ENCODE results near the gene ATP5F1E.
"Not testable (repeated sequence)": the region's sequence is repeated elsewhere in the genome, so short reads cannot be mapped to it uniquely, and the experiment has no call there.

ATP5F1E gene

DNA sequence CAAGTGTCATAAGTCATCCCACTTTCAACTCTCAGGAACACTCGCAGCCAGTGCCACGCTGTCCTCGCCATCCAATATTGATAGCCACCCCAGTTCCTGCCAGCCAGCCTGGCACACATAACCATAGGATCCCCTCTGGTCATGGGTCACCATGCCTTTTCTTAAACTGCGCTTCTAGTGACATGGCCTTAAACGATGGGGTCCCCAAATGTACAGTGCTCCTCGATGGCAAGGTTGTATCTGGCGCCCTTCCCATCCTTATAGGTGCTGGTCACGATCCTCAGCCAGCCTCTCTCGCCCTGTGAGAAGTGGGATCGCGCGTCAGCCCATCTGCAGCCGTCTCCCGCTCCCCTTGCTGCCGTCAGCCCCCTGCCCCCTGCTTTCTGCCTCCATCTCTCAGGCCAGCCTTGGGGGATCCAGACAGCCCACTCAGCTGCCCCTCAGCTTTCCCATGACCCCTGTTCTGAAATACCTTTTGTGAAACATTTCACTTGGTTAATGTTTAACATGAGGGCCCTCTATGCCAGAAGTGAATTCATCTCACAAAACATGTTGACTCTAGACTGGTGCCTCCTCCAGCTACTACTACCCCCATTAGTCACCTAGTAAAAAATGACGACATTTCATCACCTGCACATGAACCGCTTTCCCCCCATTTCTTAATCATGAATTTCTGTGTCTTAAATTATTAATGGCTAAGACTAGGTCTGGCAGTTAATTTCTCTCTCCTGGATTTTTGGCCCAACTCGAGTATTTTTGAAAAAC is 36.5 kb downstream of the ATP5F1E start:
- H3K27me3 Mint-ChIP-seq = no peaks in the 10 kb centered on the region
- H3K4me1 Mint-ChIP-seq = peaks cover 9% of the 10 kb centered on the region
- ATAC-seq (no peak), DNase-seq (no peak)
- no peaks in the 10 kb centered on the region for H3K9me3 Mint-ChIP-seq
- H3K27ac Mint-ChIP-seq = peak overlapping the region in 1 of 2 donors; percentile 86
- H3K4me3 Mint-ChIP-seq = no peak overlapping the region

DNA sequence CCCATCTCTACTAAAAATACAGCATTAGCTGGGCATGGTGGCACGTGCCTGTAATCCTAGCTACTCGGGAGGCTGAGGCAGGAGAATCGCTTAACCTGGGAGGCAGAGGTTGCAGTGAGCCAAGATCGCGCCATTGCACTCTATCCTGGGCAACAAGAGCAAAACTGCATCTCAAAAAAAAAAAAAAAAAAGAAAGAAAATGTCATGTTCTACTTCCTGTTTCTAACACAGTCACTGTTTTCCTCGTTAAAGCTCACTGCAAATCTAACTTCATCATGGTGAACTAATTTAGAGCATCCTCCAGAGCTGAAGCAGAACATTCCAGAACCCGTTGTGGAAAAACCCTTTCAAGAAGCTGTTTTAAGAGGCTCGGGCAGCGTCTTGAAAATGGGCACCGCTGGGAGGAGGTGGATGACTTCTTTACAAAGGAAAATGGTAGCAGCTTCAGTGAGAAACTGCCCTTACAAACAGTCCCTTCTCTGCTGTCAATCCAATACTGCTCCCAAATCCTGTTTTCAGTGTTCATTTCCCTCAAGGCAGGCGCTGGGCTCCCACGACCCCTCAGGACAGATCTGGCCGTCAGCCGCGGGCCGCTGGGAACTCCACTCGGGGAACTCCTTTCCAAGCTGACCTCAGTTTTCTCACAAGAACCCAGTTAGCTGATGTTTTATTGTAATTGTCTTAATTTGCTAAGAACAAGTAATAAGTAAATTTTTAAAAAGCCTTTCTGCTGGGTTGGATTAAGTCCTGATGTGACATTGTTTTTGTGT is 37.6 kb downstream of the ATP5F1E start:
- no peak for DNase-seq
- Mint-ChIP-seq H3K4me1 (peaks cover 9% of the 10 kb centered on the region), H3K9me3 (no peaks in the 10 kb centered on the region), H3K27ac (peak overlapping the region in 1 of 2 donors; percentile 87), H3K4me3 (no peak overlapping the region), H3K27me3 (no peaks in the 10 kb centered on the region)
- no peak for ATAC-seq

DNA sequence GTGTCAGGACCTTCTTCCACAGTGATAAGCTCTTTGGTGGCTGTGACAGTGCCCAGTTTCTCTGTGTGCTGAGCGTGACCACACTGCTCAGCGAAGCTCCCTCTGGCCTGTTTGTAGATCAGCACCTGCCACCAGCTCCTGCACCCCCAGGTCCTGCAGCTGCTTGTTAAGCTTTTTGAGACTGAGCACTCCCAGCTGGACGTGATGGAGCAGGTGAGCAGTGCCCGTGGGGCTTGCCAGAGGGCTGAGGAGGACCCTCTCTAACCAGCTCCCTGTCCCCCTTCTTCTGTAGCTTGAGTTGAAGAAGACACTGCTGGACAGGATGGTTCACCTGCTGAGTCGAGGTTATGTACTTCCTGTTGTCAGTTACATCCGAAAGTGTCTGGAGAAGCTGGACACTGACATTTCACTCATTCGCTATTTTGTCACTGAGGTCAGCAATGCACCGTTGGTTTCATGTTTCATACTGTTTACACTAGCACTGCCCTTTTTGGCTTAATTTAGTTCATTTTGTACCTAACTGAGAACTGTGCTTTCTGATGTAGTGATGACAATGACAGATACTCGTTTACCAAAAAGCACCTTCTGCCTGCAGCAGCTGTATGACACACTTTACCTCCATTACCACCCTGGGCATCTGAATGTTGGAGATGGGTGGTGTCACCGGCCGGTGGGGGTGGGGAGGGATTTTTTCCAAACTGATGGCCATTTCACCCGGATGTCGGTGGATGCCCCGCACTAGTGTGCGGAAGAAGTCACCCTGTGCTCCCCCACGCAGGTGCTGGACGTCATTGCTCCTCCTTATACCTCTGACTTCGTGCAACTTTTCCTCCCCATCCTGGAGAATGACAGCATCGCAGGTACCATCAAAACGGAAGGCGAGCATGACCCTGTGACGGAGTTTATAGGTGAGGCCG is 38.5 kb downstream of the ATP5F1E start:
- DNase-seq = no peak
- no peak for ATAC-seq
- Mint-ChIP-seq H3K4me1 (peaks cover 9% of the 10 kb centered on the region), H3K9me3 (no peaks in the 10 kb centered on the region), H3K27me3 (no peaks in the 10 kb centered on the region), H3K27ac (no peak overlapping the region), H3K4me3 (no peak overlapping the region)

DNA sequence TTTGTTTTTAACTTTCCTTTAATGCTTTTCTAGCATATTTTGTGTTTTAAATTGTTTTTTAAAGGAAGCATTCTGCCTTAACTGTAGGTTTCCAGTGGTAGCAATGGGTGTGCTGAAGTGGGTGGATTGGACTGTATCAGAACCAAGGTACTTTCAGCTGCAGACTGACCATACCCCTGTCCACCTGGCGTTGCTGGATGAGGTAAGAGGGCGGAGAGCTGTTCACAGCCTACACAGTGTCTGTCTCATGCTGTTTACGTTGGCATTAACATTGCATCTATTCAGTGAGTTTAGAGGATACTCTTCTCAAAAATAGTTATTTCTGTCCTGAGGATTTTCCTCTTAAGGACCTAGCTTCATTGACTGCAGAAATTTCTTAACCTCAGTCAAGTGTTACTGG is 39.2 kb downstream of the ATP5F1E start:
- no peaks in the 10 kb centered on the region for H3K27me3 Mint-ChIP-seq
- ATAC-seq = no peak
- H3K4me1 Mint-ChIP-seq = peaks cover 9% of the 10 kb centered on the region
- no peak overlapping the region for H3K4me3 Mint-ChIP-seq
- no peaks in the 10 kb centered on the region for H3K9me3 Mint-ChIP-seq
- peak overlapping the region in 1 of 2 donors; percentile 44 for H3K27ac Mint-ChIP-seq
- no peak for DNase-seq

DNA sequence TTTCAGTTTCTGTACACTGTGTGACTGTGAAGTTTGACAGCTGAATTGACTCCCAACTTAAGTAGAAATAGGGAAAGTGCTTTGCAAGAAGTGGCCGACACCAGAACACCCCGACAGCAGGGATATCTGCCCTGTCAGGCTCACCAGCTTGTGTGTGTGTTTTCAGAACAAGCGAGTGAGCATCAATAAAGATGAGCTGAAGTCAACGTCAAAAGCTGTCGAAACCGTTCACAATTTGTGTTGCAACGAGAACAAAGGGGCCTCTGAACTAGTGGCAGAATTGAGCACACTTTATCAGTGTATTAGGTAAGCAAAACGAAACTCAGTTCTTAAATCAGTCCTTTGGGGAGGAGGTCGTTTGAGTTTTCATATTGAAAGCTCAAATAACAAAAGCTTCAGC is 40.4 kb downstream of the ATP5F1E start:
- Mint-ChIP-seq H3K9me3 (no peaks in the 10 kb centered on the region), H3K4me1 (peaks cover 9% of the 10 kb centered on the region), H3K4me3 (no peak overlapping the region), H3K27me3 (no peaks in the 10 kb centered on the region), H3K27ac (no peak overlapping the region)
- ATAC-seq (no peak), DNase-seq (no peak)

DNA sequence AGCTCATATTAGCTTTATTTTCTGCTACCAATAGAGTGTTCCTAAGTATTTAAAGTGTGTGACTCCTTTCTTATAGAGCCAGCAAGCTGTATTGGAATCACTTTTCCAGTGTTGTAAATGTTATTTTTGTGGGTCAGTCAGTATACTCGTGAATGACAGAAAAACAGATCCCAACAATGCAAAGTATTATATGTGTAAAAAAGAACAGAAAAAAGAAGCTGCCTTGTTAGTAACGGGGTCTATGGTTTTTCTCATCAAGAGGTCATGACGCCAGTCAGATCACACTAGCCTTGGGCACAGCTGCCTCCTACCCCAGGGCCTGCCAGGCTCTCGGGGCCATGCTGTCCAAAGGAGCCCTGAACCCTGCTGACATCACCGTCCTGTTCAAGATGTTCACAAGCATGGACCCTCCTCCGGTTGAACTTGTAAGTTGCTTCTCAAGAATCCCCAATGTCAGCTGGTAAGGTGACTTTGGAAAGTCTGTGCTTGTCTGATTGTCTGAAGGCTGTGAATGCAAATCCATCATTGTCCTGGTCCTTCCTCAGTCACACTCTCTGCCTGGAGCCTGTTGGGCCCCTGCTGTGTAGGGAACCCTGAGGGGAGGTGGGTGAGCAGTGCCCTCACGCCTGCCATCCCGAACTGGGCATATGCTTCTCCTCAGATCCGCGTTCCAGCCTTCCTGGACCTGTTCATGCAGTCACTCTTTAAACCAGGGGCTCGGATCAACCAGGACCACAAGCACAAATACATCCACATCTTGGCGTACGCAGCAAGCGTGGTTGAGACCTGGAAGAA is 41.3 kb downstream of the ATP5F1E start:
- H3K9me3 Mint-ChIP-seq = no peaks in the 10 kb centered on the region
- no peaks in the 10 kb centered on the region for H3K27me3 Mint-ChIP-seq
- ATAC-seq (no peak), DNase-seq (no peak)
- H3K27ac Mint-ChIP-seq = peak overlapping the region in 1 of 2 donors; percentile 59
- peaks cover 7% of the 10 kb centered on the region for H3K4me1 Mint-ChIP-seq
- no peak overlapping the region for H3K4me3 Mint-ChIP-seq

DNA sequence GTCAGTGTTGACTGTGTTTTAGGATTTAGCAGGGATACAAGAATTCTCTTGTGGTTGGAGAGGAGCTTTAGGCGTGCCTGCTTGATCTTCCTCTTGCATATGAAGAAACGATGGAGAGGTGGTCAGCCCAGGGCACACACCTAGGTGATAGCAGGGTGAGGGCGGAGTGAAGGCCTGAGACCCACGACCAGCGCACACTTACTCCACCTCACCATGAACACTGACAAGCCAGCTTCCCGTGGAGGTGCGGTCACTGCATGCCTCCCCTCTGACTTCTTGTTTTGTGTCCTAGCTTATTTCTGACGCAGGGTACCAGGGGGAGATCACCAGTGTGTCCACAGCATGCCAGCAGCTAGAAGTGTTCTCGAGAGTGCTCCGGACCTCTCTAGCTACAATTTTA is 42.9 kb downstream of the ATP5F1E start:
- Mint-ChIP-seq H3K4me1 (peaks cover 6% of the 10 kb centered on the region), H3K27me3 (no peaks in the 10 kb centered on the region), H3K9me3 (no peaks in the 10 kb centered on the region), H3K27ac (no peak overlapping the region), H3K4me3 (no peak overlapping the region)
- DNase-seq = no peak
- ATAC-seq = no peak

DNA sequence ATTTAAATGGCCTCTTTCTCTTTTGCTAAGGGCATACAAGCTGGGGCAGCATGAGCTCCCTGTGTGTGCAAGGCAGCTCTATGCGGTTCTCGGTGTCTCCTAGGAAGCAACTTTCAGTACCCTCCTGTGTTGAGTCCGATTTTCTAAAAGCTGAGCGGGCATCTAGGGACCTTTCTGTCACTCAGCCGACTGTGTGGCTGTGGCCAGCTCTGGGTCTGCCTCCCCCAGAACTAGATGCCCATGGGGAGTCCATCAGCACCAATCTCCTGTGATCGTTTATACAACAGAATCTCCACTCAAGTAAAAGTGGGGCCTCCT is 43.6 kb downstream of the ATP5F1E start:
- ATAC-seq (no peak), DNase-seq (no peak)
- H3K4me1 Mint-ChIP-seq = peaks cover 13% of the 10 kb centered on the region
- no peak overlapping the region for H3K27ac Mint-ChIP-seq
- H3K27me3 Mint-ChIP-seq = no peaks in the 10 kb centered on the region
- no peak overlapping the region for H3K4me3 Mint-ChIP-seq
- no peaks in the 10 kb centered on the region for H3K9me3 Mint-ChIP-seq

DNA sequence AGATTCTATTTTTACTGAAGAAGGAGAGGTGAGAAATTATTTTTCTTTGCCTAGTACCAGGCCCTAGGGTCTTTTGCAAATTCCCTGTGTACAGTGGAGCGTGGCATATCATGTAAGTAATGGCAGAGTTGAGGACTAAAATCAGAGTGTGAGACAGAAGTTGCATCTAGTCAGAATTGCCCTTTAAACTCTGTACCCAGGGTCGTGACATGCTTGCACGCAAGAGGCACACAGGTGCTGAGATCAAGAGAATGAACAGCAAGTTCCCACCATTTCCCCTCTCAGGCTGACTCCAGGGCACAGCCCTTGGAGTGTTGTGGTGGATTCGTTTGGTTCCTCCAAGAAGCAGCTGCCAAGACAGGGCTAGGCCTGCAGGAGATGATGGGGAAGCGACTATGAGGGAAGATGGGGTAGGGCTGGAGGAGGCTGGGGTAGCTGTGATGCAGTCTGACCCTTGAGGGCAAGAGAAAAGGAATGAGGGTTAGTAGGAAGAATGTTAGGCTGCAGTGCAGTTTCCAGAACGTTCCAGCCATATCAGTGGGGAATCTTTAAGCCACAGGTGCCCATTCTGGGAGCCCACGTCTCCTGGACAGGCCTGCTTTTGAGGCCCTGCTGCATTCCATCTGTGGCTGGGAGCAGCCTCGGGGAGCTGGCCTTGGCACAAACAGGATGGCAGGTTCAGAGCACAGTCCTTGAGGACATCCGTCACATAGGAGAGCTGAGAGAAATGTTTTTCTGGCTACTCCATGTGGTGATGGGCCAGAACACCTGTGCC is 44.2 kb downstream of the ATP5F1E start:
- H3K9me3 Mint-ChIP-seq = no peaks in the 10 kb centered on the region

DNA sequence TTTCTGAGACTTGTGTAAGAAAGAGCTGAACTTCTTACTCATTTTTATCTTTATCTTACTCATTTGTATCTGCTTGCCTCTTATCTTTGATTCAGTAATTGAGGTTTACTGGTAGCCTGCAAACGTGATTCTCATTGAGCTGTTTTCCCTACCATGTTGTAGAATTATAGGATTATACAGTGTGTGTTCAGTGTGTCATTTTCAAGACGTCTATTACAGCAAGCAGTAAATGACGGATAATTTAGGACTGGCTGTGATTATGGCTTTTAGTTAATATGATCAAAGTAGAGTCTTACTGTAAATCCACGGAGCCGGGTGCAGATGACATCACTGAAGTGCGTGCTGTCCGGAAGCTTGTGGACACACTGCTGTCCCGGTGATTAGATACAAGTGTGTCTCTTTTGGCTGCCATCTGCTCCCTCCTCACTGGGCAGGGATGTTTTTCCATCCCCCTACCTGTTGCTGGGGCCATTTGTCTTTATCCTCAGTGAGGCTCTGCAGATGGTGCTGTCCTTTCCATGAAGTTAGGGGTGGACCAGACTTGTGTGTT is 45.1 kb downstream of the ATP5F1E start:
- H3K27ac Mint-ChIP-seq = no peak overlapping the region
- DNase-seq (no peak), ATAC-seq (no peak)
- no peak overlapping the region for H3K4me3 Mint-ChIP-seq
- H3K9me3 Mint-ChIP-seq = no peaks in the 10 kb centered on the region
- no peaks in the 10 kb centered on the region for H3K27me3 Mint-ChIP-seq
- H3K4me1 Mint-ChIP-seq = peaks cover 28% of the 10 kb centered on the region

More for the DNA sequence above, 44.2 kb downstream of the ATP5F1E start:
- no peak for ATAC-seq
- H3K27ac Mint-ChIP-seq = no peak overlapping the region
- H3K4me1 Mint-ChIP-seq = peaks cover 19% of the 10 kb centered on the region
- H3K27me3 Mint-ChIP-seq = no peaks in the 10 kb centered on the region
- no peak overlapping the region for H3K4me3 Mint-ChIP-seq
- no peak for DNase-seq

DNA sequence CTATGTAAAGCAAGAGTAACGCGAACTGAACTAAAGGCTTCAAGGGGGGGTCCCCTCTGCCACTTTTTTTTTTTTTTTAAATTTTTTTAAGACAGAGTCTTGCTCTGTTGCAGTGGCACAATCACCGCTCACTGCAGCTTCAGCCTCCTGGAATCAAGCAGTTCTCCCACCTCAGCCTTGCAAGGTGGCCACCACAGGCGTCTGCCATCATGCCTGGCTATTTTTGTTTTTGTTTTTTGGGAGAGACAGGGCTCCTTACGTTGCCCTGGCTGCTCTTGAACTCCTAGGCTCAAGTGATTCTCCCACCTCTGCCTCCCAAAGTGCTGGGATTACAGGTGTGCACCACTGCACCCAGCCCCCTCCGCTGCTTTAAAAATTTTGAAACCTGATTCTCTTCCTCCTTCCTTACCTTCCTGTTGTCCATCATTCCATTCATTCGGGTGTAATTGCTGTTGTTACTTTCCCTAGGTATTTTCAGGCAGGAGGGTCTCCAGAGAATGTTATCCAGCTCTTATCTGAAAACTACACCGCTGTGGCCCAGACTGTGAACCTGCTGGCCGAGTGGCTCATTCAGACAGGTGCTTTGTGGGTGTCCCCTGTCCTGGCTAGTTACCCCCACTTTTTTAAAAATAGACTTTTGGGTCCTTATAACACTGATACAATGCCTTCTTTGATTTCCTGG is 45.7 kb downstream of the ATP5F1E start:
- H3K27me3 Mint-ChIP-seq = no peaks in the 10 kb centered on the region
- no peak for ATAC-seq
- no peak overlapping the region for H3K4me3 Mint-ChIP-seq
- H3K4me1 Mint-ChIP-seq = peaks cover 29% of the 10 kb centered on the region
- H3K9me3 Mint-ChIP-seq = no peaks in the 10 kb centered on the region
- DNase-seq = no peak
- no peak overlapping the region for H3K27ac Mint-ChIP-seq

DNA sequence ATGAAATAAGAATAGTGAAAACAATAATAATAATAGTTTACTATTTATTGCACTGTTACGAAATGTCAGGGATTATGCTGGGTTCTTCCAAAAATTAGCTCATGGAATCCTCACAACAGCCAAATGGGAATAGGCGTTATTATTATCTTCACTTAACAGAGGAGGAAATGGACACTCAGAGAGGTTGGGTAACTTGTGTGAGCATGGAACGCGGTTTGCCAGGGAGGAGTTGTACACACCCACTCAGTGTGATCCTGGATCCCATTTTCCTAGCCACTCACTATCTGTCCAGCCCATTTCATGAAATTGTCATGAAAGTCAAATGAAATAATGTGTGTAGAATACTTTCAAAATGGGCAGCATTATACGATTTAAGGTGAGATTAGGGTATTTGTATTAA is 46.5 kb downstream of the ATP5F1E start:
- no peak overlapping the region for H3K27ac Mint-ChIP-seq

DNA sequence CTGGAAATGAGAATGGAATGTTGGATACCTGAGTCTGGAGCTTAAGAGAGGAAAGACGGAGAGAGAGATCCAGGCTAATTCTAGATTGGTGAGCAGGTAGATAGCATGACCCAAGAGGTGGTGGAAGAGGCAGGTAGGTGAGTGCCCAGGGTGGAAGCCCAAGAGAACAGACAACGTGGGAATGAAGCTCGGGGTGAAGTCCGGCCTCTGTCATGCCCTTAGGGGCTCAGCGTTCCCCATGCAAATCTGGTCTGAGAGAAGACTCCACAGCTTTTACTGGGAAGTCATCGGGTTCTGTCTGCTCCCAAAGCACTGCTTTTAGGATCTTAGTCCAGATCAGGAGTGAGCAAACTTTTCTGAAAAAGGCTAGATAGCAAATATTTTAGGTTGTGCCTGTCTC is 47.4 kb downstream of the ATP5F1E start:
- Mint-ChIP-seq H3K27ac (peak overlapping the region in 1 of 2 donors; percentile 66), H3K9me3 (no peaks in the 10 kb centered on the region), H3K4me1 (peaks cover 29% of the 10 kb centered on the region), H3K4me3 (no peak overlapping the region), H3K27me3 (no peaks in the 10 kb centered on the region)
- no peak for DNase-seq
- no peak for ATAC-seq

More for the DNA sequence above, 46.5 kb downstream of the ATP5F1E start:
- Mint-ChIP-seq H3K27me3 (no peaks in the 10 kb centered on the region), H3K4me3 (no peak overlapping the region), H3K4me1 (peaks cover 29% of the 10 kb centered on the region), H3K9me3 (no peaks in the 10 kb centered on the region)
- DNase-seq (no peak), ATAC-seq (no peak)

DNA sequence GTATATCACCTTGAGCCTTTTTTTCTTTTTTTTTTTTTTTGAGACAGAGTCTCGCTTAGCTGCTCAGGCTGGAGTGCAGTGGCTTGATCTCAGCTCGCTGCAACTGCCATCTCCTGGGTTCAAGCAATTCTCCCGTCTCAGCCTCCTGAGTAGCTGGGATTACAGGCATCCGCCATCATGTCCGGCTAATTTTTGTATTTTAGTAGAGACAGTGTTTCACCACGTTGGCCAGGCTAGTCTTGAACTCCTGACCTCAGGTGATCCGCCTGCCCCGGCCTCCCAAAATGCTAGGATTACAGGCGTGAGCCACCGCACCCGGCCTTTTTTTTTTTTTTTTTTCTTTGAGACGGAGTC is 49.0 kb downstream of the ATP5F1E start:
- not testable (repeated sequence) for H3K27me3 Mint-ChIP-seq, ATAC-seq, H3K9me3 Mint-ChIP-seq, DNase-seq
- H3K4me3 Mint-ChIP-seq = peak overlapping the region; percentile 82 to 88
- peak overlapping the region in 1 of 2 donors; percentile 42 for H3K27ac Mint-ChIP-seq
- H3K4me1 Mint-ChIP-seq = peaks cover 29% of the 10 kb centered on the region
